GM12892 (cell line): ENCODE results near the gene SCAND1.
A peak's percentile ranks its signal among the peaks of the same experiment; 100 is the strongest.

ENCODE experiments used
- DNase-seq: peaks from one replicate; pipeline ENCODE4 v3.0.0; 2011; ENCODE audit not compliant: insufficient read length
- FAIRE-seq: peaks from 2 replicates; lab custom pipeline; 2011; peaks lifted over from hg19 to GRCh38; lab: Jason Lieb, UNC
- POLR2A ChIP-seq: IDR thresholded peaks from 2 replicates; pipeline ENCODE4 v1.6.1; 2011; ENCODE audit warnings: low read depth, low read length, control low read depth
- POLR2AphosphoS5 ChIP-seq: IDR thresholded peaks from 2 replicates; pipeline ENCODE4 v1.6.1; 2011; ENCODE audit warnings: low read depth, low read length, control low read depth
- TAF1 ChIP-seq: IDR thresholded peaks from 2 replicates; pipeline ENCODE4 v1.6.1; 2011; ENCODE audit warnings: low read depth, mild to moderate bottlenecking, control low read depth, low read length, borderline replicate concordance

SCAND1 gene

DNA sequence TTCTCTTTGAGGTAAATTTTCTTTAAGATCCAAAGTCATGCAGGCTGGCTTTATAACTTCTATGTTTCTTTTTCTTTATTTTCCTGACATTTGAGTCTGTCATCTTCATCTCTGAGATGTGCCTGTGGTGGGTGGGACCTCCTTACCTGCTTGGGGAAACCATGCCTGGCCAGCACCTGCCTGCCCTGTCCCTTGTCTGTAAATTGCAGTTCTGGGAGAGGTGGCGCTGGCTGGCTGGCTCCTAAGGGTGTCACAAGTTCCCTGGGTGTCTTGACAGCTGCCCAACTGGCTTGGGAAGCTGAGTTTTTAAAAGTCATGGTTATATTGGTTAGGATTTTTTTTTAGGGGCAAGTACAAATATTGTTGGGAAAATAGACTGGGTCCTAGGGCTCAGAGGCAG, 36.3 kb downstream of the SCAND1 start:
- TF ChIP-seq POLR2A (no peak), POLR2AphosphoS5 (no peak), TAF1 (no peak)
- DNase-seq (no peak), FAIRE-seq (no peak)

DNA sequence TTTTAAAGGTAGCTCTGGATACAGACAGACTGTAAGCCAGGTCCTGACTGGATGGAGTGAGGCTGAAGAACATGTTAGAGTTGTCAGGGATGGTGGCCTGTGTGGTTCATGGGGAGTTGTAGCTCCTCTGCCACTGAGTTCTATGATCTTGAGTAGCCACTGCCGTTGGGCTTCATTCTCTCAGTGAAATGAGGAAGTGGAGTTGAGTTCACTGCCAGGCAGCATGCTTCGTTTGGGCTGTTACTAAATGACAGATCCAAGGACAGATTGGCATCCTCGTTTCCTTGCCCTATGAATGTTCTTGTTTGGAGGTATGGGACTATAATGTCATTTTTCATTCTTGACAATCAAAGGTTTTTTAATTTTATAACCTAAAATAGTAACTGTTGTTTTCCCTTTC, 37.2 kb downstream of the SCAND1 start:
- FAIRE-seq (no peak), DNase-seq (no peak)
- no peak for TF ChIP-seq POLR2A
- TF ChIP-seq TAF1: no peak
- no peak for TF ChIP-seq POLR2AphosphoS5

DNA sequence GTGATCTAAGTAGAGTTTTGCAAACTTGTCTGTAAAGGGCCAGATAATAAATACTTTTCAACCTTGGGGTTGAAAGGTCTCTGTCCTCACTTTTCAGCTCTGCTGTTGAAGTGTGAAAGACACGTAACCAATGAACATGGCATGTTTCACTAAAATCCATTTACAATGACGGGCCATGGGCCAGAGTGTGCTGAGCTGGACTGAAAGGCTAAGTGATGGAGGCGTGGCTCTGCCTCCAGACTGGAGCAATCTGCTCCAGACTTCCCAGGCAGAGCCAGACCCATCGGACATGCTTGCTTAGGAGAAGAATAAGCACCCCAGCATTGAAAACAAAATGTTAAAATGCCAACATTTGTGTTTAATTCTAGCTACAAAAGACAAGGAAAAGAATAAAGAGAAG, 41.4 kb downstream of the SCAND1 start:
- TF ChIP-seq TAF1 (no peak), POLR2A (no peak), POLR2AphosphoS5 (no peak)
- FAIRE-seq (no peak), DNase-seq (no peak)

DNA sequence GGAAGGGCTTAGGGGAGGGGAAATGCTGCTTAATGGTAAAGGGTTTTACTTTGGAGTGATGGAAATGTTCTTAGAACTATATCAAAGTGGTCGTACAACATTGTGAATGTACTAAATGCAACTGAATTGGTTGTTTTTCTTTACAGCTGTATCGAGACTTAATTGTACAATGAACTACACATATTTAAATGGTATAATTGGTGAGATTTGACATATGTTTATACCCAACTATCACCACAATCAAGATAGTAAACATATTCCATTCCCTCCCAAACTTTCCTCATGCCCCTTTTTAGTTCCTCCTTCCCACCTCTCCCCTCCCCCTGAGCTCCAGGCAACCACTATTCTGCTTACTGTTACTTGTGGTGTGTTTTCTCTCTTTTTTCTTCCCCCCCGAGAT, 44.0 kb downstream of the SCAND1 start:
- FAIRE-seq (no peak), DNase-seq (no peak)
- TF ChIP-seq TAF1 (no peak), POLR2A (no peak), POLR2AphosphoS5 (no peak)

DNA sequence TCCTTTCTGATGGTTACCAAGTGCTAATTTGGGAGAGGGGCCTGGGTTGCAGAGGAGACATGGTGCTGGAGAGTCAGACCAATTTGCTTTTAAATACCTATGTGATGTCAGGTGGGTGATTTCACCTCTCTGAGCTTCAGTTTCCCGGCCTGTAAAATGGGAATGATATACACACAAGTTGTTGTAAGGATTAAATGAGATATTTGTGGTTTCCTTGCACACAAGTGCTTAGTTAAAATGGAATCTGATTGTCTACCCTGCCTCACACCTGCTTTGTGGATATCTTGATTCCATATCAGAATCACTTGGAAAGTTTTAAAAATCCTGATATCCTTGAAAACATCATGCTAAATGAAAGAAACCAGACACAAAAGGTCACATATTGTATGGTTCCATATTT, 44.5 kb downstream of the SCAND1 start:
- DNase-seq (no peak), FAIRE-seq (no peak)
- TF ChIP-seq POLR2A (no peak), TAF1 (no peak), POLR2AphosphoS5 (no peak)

DNA sequence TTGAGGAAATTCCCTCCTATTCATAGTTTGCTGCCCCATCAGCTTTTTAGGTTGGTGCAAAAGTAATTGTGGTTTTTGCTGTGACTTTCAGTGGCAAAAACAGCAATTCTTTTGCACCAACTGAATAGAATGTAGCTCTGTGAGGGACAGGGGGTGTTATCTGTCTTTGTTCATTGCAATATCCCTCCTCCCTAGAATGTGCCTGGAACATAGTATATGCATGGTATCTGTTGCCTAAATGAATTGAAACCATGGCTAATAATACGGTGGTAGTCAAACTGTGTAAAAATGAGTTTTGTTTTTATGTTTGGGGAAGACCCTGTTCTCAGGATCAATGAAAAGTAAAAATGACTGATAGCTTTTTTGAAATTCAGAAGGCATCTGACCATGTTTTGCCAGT, 45.1 kb downstream of the SCAND1 start:
- TF ChIP-seq TAF1 (no peak), POLR2AphosphoS5 (no peak), POLR2A (no peak)
- no peak for DNase-seq
- FAIRE-seq: peak; percentile 61

DNA sequence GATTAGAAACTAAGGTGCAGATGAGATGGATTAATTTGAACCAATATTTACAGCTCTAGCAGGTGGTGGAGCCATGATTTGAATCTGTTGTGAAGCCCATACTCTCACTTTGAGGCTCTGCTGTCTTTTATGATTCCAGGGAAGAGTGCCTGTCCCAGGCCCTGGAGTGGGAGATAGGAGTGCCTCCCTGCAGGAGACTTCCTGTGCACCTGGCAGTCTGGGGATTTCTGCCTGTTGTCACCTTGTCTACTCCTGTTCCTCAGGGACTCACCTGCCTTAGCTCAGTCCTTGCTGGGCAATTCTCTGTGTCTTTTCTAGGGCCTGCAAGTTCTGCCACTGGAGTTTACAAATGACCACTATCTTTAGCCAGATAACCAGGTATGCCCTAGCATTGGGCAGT, 46.3 kb downstream of the SCAND1 start:
- TF ChIP-seq POLR2AphosphoS5: no peak
- FAIRE-seq: no peak
- no peak for DNase-seq

DNA sequence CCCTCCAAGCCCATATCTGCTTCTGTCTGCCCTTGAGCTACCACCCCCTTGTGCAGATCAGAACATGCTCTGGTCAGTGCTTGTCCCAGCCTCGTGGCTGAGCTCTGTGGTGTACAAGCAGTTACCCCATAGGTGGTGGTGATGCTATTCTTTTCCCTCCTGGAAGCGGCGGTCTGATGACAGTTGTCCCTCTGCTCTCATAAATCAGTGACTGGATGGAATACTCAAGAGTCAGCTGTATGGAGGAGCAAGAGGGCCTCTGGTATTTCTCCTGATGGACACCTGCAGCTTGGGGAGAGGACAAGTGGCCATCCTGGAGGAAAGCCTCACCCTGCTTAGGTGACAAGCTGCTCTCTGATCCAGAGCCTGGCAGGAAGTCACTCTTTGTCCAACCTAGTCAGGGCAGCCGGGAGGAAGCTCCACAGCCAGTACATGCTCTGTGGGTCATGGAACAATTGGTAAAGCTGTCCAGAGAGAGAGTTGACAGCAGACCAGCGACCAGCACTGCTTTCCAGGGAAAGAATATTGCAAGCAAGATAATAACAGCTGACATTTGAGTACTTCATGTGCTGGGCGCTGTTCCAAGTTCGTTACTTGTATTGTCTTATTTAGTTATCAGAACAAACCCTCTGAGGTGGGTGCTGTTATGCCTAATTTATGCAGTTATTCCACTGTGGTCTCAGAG, 47.1 kb downstream of the SCAND1 start:
- no peak for DNase-seq
- TF ChIP-seq POLR2A: no peak
- no peak for TF ChIP-seq POLR2AphosphoS5
- TF ChIP-seq TAF1: no peak
- no peak for FAIRE-seq

DNA sequence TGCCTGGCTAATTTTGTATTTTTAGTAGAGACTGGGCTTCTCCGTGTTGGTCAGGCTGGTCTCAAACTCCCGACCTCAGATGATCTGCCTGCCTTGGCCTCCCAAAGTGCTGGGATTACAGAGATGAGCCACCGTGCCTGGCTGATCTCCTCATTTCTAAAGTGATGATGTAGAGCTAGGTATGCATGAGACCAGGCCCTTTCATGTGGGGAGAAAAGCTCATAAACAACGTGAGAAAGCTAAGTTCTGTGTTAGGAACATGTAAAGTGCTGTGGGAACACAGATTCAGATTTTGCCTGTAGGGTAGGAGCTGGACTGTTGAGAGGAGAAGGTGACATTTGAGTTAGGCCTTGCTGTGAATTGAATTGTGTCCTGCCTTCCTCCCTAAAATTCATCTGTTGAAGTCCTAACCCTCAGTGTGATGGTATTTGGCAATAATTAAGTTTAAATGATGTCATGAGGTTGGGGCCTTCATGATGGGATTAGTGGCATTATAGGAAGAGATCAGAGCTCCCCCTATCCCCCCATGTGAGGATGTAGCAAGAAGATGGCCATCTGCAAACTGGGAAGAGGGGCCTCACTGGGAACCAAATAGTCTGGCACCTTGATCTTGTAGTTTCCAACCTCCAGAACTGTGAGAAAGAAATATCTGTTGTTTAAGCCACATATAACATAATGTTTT, 49.2 kb downstream of the SCAND1 start:
- FAIRE-seq: no peak
- DNase-seq: no peak
- no peak for TF ChIP-seq POLR2AphosphoS5
- no peak for TF ChIP-seq POLR2A
- TF ChIP-seq TAF1: no peak

DNA sequence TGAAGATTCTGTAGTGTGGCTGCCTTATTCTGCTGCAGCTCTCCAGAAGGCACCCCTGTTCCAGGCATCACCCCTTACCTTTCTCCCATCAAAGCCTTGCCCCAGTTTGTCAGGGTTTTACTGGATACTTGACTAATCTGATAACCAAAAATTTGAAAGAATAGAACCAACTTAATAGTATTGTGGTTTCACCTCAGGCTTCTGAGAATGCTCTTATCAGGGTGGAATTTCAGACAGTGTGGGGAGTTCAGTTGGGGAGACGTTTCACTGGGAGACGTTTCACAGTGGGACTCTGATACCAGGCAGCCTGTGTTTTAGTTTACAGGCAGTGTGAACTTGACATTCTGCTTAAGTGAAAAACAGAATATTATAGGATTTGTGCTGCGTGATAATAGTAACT, 50.5 kb downstream of the SCAND1 start:
- DNase-seq (no peak), FAIRE-seq (no peak)
- TF ChIP-seq POLR2AphosphoS5 (no peak), TAF1 (no peak), POLR2A (no peak)
